ENCODE data around the gene ZNF428.
A peak's percentile ranks its signal among the peaks of the same experiment; 100 is the strongest.
"Not testable (repeated sequence)": the region's sequence is repeated elsewhere in the genome, so short reads cannot be mapped to it uniquely, and the experiment has no call there.

Gene ZNF428

GRCh38 chr19:43591904-43592772, 27.3 kb downstream of the ZNF428 start:
- no peak for DNase-seq

GRCh38 chr19:43589678-43590077, 29.8 kb downstream of the ZNF428 start:
- DNase-seq, result no peak

GRCh38 chr19:43589277-43589676, 30.2 kb downstream of the ZNF428 start:
- DNase-seq, result no peak

GRCh38 chr19:43587029-43587428, 32.4 kb downstream of the ZNF428 start:
- not testable (repeated sequence) for DNase-seq

- no peak for DNase-seq
These were observed 33.1 kb downstream of the ZNF428 start for GRCh38 chr19:43586346-43586745.

GRCh38 chr19:43584484-43584883, 34.9 kb downstream of the ZNF428 start:
- no peak for DNase-seq

- no peak for DNase-seq
These were observed 36.9 kb downstream of the ZNF428 start for GRCh38 chr19:43582495-43582894.

- no peak for DNase-seq
These were observed 38.0 kb downstream of the ZNF428 start for GRCh38 chr19:43581467-43581866.

- no peak for DNase-seq
These were observed 40.6 kb downstream of the ZNF428 start for GRCh38 chr19:43578787-43579186.

GRCh38 chr19:43575955-43576878, 43.2 kb downstream of the ZNF428 start:
- no peak for DNase-seq

GRCh38 chr19:43575156-43575950, 44.1 kb downstream of the ZNF428 start, which contains the start of the genes PINLYP and XRCC1:
Gene PINLYP, plus strand, starts transcription at chr19:43575801. Its CDS starts 1,391 bp downstream, at chr19:43577192.
Gene XRCC1, minus strand, starts transcription at chr19:43575527. Its CDS starts 69 bp downstream, at chr19:43575458.
- peak; percentile 97 to 99 for DNase-seq

- no peak for DNase-seq
These were observed 44.8 kb downstream of the ZNF428 start for GRCh38 chr19:43574424-43575155.

GRCh38 chr19:43572171-43572588, 47.2 kb downstream of the ZNF428 start:
- no peak for DNase-seq

- no peak for DNase-seq
These were observed 49.1 kb downstream of the ZNF428 start for GRCh38 chr19:43570174-43570791.

GRCh38 chr19:43569657-43570056, 49.8 kb downstream of the ZNF428 start:
- DNase-seq, result no peak

GRCh38 chr19:43564800-43565199, 54.6 kb downstream of the ZNF428 start:
- DNase-seq, result peak; percentile 24 to 79

GRCh38 chr19:43563816-43564457, 55.5 kb downstream of the ZNF428 start:
- peak in 1 of 2 experiments; percentile 44 for DNase-seq

- peak; percentile 26 to 78 for DNase-seq
These were observed 56.7 kb downstream of the ZNF428 start for GRCh38 chr19:43562698-43563241.

GRCh38 chr19:43562226-43562697, 57.2 kb downstream of the ZNF428 start:
- no peak for DNase-seq

All from NCI-H446 (cell line).